Endothelial cell of umbilical vein (primary cell): Measurements from ENCODE around the gene RGS17.

Experiments used
- EZH2 ChIP-seq: IDR thresholded peaks from 2 replicates; pipeline ENCODE4 v1.6.1; 2012; ENCODE audit warnings: borderline replicate concordance, low read depth, mild to moderate bottlenecking, moderate library complexity, low read length, inconsistent platforms; ENCODE audit not compliant: severe bottlenecking
- GATA2 ChIP-seq: IDR thresholded peaks from 2 replicates; pipeline ENCODE4 v1.7.0; 2011; ENCODE audit warnings: low read depth, mild to moderate bottlenecking, moderate library complexity, mixed read lengths, low read length; ENCODE audit not compliant: insufficient read length, insufficient read depth
- JUN ChIP-seq: IDR thresholded peaks from 2 replicates; pipeline ENCODE4 v1.6.1; 2011; ENCODE audit warnings: borderline replicate concordance, low read depth; ENCODE audit not compliant: insufficient read length, insufficient read depth
- POLR2A ChIP-seq: IDR thresholded peaks from 2 replicates; pipeline ENCODE4 v1.6.1; 2012; ENCODE audit warnings: low read depth, mild to moderate bottlenecking, control low read depth, low read length
- POLR2AphosphoS5 ChIP-seq: IDR thresholded peaks from 2 replicates; pipeline ENCODE4 v1.6.1; 2012; ENCODE audit warnings: low read depth, mild to moderate bottlenecking, control low read depth, low read length, moderate library complexity; ENCODE audit not compliant: insufficient read depth
- TF ChIP-seq, protein P1 (sequence below), 2 donors: IDR thresholded peaks; 1 replicate in 1 of 2; 2 replicates in 1 of 2; pipeline ENCODE4 v1.5.1; 2011; ENCODE audit warnings: low read length in 2 of 2, mild to moderate bottlenecking in 2 of 2, moderate library complexity in 2 of 2, control low read depth in 1 of 2, inconsistent platforms in 1 of 2, low read depth in 1 of 2; ENCODE audit not compliant: insufficient read depth in 1 of 2; ENCODE audit errors: extremely low read depth in 1 of 2
- TF ChIP-seq, protein P2 (sequence below): IDR thresholded peaks from 2 replicates; pipeline ENCODE4 v1.6.1; 2011; ENCODE audit not compliant: insufficient read depth, insufficient read length

DNA sequence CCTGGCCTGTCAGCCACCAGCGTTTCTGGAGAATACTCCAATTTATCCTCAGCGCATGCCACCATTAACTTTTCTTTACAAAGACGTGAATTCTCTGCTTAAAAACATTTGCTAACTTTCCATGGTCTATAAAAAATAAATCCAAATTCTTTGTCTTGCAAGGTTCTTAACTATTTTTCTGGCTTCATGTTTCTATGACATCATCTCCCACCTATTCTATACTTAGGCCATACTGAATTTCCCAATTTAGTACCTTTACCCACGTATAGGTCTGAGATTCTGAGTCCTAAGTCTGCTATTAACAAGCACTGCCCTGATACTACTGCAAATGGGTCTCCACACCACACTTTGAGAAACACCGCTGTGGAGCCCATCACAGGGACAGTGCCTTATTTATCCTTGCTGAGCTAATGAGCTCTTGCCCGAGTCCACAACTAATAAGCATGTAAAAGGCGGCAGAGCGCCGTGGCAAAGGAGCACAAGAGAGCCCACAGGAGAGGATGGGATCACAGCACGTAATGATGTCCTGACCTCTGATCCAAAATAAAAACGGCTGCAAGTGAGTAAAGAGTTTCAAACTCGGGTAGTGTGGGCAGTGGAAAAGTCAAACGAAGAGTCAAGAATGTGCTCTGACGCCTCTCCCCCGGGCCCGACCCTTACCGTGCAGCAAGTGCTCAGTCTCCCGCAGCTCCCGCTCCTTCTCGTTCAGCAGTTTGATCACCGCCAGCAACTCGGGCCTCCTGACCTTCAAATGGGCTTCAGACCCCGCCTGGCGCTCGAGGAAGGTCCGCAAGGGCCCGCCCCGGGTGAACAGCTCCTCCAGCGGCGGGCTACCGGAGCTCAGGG, 129.1 kb downstream of the RGS17 start:
- TF ChIP-seq POLR2AphosphoS5: no peak
- TF ChIP-seq, protein P1, sequence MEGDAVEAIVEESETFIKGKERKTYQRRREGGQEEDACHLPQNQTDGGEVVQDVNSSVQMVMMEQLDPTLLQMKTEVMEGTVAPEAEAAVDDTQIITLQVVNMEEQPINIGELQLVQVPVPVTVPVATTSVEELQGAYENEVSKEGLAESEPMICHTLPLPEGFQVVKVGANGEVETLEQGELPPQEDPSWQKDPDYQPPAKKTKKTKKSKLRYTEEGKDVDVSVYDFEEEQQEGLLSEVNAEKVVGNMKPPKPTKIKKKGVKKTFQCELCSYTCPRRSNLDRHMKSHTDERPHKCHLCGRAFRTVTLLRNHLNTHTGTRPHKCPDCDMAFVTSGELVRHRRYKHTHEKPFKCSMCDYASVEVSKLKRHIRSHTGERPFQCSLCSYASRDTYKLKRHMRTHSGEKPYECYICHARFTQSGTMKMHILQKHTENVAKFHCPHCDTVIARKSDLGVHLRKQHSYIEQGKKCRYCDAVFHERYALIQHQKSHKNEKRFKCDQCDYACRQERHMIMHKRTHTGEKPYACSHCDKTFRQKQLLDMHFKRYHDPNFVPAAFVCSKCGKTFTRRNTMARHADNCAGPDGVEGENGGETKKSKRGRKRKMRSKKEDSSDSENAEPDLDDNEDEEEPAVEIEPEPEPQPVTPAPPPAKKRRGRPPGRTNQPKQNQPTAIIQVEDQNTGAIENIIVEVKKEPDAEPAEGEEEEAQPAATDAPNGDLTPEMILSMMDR (IDR thresholded peaks at IDR 0.05; ENCODE audit: extremely low read depth in 1 of 2, insufficient read depth in 1 of 2, low read depth in 1 of 2, low read length in 2 of 2): no peak
- no peak for TF ChIP-seq JUN
- no peak for TF ChIP-seq EZH2
- TF ChIP-seq GATA2: no peak
- no peak for TF ChIP-seq POLR2A
- TF ChIP-seq, protein P2, sequence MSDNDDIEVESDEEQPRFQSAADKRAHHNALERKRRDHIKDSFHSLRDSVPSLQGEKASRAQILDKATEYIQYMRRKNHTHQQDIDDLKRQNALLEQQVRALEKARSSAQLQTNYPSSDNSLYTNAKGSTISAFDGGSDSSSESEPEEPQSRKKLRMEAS: no peak
